ENCODE results near the gene RAB37.
A peak's percentile ranks its signal among the peaks of the same experiment; 100 is the strongest.

The RAB37 gene

DNA sequence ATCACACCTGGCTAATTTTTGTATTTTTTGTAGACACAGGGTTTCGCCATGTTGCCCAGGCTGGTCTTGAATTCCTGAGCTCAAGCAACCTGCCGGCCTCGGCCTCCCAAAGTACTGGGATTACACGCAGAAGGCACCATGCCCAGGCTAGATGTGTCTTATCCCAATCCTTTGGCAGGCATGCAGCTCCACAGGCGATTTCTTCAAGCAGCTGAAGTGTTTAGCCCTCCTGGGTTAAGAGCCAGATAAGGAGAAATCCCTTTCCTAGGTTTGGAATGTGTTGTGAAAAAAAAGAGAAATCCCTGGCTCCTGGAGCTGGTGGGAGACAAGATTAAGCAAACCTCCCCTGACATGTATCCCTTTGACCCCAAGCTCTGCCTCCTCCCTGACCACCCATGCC, 9.3 kb downstream of the RAB37 start:
- no peak for DNase-seq

- no peak for DNase-seq
Observed at GRCh38 chr17:74746922-74747321, 9.9 kb downstream of the RAB37 start.

GRCh38 chr17:74748279-74748528, 11.1 kb downstream of the RAB37 start:
- no peak for DNase-seq

- DNase-seq: peak; percentile 89
Observed at GRCh38 chr17:74748529-74749278, 11.6 kb downstream of the RAB37 start, which contains the start of gene NHERF1. NHERF1 (plus strand) TSS chr17:74748628; CDS start chr17:74748847, 219 bp downstream.

GRCh38 chr17:74749279-74750038, 12.4 kb downstream of the RAB37 start:
- no peak for DNase-seq

GRCh38 chr17:74750039-74750326, 12.9 kb downstream of the RAB37 start:
- DNase-seq: no peak

DNA sequence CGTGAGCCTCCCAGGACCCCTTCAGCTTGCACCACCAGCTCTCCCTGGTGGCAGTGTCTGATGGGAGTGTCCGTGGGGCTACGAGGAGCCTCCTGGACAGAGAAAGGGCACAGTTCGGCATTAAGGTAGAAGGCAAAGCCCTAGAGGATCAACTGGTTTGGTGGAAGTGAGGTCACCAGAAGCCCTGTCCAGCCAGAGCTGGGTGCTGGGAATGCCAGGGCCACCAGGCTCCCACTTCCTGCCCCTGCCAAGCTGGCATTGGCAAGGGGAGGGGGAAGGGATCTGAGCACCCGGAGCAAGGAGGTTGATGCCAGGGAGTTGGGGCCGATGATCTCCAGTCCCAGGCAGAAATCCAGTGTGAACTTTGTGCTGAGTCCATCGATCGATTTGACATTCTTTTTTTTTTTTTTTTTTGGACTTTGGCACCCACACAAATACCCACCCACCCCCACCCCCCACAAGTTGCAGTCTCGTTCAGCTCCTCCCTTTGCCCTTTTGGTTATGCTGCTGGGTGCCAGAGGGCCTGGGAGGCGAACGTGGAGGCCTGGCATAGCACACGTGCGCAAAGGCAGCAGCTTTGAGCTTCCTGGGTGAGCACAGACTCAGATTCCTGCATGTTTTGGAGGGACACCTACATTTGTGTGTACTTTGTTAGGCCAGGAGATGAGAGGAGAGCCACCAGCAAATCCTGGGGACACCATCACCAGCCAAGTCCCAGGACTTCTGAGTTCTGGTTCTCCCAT, 13.4 kb downstream of the RAB37 start:
- DNase-seq: no peak

GRCh38 chr17:74752415-74752814, 15.4 kb downstream of the RAB37 start:
- DNase-seq: no peak

DNA sequence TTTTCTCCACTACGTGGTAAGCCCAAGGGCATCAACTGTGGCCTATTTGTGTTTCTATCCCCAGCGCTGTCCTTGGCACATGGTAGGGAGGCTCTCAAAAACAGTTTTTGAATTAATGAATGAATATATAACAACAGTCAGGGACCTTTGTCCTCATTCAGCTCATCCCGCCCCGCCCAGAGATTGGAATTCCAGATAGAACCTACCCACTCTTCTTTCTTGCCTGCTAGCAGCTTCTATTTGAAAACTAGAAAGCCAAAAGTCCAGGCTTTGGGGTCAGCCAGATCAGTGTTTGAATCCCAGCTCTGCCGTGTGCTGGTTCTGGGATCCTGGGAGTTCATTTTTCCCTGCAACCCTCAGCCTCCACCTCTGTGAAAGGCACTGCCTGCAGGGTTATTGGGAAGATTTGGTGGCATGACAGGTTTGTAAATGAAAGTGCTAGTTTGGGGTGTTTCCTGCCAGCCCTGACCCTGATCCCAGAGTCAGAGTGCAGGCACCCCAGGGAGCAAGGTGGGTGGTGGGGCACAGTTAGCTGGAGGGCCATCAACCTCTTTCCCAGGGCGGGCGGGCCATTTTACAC, 15.9 kb downstream of the RAB37 start:
- DNase-seq: no peak

GRCh38 chr17:74754832-74755231, 17.8 kb downstream of the RAB37 start:
- no peak for DNase-seq

DNA sequence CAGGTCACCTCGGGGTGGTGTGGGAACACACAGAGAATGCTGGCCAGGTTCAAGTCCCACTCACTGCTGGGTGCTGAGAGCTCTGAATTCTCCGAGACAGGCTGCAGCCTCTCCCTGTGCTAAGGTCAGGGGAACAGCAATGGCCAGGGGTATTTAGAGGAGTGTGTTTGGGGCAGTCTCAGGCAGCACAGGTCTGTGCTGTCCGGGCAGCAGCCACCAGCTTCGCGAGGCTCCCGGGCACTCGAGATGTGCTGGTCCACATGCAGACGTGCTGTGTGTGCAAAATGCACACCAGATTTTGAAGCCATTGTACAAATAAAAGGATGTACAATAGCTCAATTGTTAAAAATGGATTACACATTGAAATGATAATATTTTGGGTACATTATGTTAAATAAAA, 18.5 kb downstream of the RAB37 start:
- DNase-seq: no peak

DNA sequence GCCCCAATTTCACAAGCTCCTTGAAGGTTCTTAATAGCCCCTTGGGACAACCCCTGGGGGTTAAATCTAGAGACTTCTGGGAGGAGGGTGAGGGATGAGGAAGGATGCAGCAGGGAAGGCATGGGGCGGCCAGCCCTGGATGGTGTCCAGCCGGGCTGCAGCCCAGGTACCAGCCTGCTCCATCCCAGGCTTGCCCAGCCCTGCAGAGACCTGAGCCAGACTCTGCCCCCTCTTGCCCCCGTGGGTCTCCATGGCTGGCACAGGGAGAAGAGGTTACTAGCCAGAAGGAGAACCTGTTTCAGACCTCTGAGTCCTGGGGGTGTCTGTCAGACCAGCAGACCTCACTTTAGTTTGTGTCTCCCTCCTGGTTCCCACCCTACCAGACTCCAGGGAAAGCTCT, 19.8 kb downstream of the RAB37 start:
- DNase-seq: no peak

DNA sequence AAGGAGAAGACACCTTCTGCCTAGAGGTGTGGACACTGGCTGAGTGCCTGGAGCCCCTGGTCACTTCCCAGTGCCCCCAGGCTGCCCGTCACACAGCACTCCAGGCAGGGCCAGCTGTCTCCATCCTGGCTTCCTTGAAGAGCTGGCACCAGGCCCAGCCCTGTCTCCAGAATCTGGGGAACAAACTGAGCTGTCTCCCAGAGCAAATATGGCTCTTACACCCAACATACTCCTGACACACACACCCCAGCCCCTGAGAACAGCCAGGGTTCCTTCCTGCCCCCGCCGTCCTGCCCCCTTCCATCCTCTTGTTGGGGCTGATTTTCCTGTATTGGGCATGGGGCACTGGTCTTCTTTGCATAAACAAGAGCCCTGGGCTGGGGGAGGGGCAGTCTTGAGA, 20.4 kb downstream of the RAB37 start:
- no peak for DNase-seq

GRCh38 chr17:74757931-74758847, 21.1 kb downstream of the RAB37 start:
- DNase-seq: no peak

GRCh38 chr17:74758848-74759168, 21.8 kb downstream of the RAB37 start:
- no peak for DNase-seq

DNA sequence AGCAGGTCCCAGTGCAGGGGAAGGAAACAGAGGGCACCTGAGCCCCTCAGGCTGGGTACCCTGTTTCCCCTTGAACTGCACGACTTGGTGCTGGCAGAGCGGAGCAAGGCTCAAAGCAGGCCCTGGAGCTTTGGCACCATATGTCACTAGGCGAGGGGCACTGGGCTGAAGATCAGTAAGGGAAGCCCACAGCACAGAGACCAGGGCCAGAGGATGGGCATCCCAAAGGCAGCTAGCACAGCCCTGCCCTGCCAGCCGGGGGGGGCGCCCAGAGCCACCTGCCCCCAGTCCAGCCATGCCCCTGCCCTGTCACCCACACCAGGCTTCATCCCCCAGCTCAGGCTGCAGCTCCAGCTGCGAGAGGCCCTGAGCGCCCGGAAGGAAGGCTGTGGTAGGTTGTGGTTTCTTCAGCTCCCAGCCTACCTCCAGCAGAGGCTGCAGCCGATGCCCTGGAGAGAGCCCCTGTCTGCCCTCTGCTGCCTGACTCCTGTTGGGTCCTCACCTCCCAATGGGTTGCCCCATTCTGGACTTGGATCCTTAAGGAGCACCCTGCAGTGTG, 22.3 kb downstream of the RAB37 start:
- no peak for DNase-seq

DNA sequence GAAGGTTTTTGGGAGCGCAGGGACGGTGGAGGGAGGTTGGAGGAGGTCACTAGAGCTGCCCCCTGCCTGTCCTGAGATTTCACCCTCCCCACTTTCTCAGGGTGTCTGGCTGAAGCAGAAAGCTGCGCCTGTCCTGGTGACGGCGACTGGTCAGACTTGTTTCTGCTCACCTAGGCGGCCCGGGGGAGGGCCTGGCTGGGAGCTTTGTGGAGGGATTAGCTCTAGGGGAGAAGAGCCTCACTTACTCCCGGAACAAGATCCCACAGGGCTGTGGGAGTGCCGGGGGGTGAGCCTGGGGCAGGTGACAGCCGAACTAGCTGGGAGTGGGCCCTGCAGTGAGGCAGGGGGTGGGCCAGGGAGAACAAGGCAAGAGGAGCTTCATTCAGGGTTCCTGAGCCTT, 22.9 kb downstream of the RAB37 start:
- DNase-seq: no peak

DNA sequence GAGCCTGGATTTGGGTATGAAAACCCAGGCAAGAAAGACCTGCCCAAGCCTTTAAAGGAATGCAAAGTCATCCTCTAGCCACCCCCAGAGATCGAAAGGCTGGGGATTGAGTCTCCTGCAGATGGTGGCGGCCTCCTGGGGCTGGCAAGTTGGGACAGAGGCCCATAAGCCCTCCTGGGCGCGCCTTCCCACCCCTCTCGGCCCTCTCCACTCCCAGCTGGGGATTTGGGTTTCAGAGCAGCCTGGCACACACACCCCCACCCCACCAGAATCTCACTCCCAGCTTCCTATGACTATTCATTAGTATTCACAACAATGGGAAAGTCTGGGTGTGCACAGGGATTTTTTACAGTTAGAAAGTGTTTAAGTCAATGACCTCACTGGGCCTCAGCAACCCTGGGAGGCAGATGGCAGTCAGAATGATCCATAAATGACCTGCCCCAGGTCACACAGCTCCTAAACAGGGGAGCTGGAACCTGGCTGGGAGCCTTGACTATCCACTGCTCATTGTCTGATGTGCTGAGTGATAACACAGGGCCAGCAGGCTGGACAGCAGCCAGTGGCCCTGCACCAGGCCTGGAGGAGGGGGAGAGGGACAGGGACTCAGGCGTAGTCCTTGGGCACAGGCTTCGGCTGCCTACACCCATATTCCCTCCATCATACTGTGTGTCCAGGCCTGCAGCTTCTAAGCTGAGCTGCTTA, 23.5 kb downstream of the RAB37 start:
- DNase-seq: no peak

DNA sequence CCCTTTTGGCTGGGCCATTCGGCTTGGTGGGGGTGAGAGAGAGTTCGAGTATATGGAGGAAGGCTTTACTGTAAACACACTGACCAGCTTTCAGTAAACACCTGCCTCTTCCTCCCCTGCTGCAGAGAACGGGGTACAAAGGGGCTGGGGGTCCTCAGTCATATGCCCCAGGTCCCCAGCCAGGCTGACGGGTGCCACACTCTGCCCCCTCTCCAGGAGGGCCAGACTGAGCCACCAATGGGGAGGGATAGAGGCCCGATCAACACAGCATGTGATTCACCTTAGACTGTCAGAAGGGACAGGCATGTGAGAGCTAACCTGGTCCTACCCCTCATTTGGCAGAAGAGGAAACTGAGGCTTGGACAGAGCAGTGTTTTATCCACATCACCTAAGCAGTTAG, 24.4 kb downstream of the RAB37 start:
- no peak for DNase-seq

DNA sequence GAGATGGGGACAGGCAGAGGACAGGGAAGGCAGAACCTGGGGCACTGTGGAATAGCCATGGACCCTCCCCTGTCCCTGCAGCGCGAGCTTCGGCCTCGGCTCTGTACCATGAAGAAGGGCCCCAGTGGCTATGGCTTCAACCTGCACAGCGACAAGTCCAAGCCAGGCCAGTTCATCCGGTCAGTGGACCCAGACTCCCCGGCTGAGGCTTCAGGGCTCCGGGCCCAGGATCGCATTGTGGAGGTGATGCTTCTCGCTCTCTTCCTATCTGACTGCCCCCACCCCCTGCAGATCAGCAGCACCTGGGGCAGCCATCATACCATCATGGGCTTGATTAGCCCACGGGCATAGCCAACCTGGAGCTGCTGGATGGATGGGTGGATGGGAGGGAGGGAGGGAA, 24.9 kb downstream of the RAB37 start:
- DNase-seq: no peak

DNA sequence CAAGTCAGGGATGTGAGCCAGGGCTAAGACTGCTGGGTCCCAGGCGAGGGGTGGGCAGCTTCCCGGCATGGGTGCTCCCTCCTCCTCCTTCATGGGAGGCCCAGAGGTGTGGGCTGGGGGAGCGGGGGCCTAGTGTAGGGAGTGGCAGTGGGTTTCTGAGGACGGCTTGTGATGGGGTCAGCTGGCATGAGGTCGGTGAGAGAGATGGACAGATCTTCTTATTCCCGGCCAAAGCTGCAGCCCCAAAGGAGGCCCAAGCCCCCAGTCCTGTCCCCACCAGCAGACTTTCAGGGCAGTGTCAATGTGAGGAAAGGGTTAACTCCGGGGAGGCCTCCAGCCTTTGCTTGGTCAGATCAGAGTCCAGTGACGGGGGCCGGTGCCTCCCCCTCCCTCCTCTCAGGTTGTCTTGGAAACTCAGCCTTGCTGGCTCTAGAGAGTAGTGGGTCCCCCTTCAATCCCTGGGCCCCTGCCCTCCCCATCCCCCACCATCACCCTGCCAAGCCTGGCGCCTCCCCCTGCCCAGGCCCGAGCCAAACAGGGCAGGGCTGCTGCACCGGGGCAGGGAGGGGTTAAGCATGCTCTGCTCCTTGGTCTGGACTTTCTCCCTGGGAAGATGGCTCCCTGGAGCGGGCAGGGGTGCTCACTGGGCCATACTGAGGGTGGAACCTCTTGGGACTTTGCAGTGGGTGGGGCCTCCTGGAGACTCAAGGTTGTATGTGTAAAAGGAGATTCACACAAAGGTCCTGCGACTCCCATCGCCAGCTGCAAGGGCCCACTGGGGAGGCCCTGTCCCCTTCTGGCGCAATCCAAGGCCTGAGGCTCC, 26.7 kb downstream of the RAB37 start:
- DNase-seq: no peak

All from fibroblast of skin of abdomen (primary cell).